Measurements from ENCODE around the gene TMEM242.

TMEM242 gene

GRCh38 chr6:157268835-157269234 is 54.5 kb downstream of the TMEM242 start:
- no peak for DNase-seq

- no peak for DNase-seq
Observed at GRCh38 chr6:157268396-157268795, 54.9 kb downstream of the TMEM242 start.

DNA sequence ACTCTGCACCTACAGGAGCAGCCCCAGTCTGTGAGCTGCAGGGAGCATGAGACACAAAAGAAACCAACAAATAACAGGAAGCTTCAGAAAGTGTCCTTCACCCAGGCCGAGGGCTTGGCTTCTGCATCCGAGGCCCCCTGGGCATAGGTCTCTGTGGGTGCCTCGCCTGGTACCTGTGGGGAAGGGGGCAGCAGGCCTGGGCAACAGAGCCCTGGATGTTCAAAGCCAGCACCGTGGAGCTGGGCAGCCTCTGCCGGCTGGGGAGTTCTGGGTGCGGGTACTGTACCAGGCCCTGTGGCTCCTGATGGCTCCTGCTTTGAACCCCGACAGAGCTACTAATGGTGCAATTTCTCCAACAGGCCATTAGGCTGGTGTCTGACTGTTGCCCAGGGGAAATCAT is 55.7 kb downstream of the TMEM242 start:
- DNase-seq: no peak

DNA sequence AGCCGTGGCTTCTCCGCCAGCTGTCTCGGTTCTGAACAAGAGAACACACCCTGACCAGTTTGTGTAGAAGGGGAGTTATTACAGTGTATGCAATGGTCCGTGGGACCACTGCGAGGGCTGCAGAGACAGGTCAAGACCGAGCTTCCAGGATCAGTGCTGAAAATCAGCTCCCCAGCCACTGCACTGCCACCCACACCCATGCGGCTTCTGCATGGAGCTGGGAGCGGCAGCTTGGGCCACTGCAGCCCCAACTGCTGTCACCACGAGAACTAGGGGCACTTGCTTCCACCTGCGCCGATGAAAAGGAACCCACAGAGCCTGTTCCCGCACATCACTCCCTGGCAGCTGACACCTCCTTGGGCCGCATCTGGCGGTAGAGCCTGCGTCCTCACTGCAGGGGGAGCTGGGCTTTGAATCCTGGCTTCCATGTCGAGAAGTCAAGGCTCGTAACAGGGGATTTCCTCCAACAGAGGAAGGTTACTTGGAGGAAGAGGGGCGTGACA is 56.2 kb downstream of the TMEM242 start:
- no peak for DNase-seq

DNA sequence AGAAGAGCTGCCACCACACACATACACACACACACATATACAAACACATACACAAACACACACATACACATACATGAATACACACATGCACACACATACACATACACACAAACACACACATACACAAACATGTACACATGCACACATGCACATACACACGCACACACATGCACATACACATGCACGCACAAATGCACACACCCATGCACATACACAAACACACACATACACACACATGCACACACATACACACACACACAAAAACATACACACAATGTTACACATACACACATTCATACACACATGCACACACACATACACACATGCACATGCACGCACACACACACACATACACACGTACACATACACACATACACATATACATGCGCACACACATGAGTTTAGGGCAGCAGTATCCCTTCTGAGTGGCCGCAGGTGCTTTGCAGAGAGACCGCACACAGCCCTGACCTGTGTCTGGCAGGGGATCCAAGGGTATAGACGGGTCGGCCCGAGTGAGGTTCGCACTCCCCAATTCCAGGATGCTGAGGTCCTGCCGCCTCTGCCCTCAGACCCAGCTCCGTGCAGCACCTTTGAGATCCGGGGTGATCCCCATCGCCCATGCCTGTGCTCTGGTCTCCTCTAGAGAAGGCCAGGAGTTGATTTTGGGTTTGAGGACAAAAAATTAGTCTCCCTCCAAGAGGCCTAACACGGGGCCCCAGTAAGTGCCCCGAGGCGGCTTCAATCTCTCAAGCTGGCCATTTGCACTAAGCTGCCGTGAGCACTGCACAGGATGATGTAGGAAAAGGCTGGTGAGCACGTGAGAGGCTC is 56.8 kb downstream of the TMEM242 start:
- no peak for DNase-seq

GRCh38 chr6:157265635-157266034 is 57.7 kb downstream of the TMEM242 start:
- DNase-seq: no peak

GRCh38 chr6:157265186-157265585 is 58.1 kb downstream of the TMEM242 start:
- no peak for DNase-seq

DNA sequence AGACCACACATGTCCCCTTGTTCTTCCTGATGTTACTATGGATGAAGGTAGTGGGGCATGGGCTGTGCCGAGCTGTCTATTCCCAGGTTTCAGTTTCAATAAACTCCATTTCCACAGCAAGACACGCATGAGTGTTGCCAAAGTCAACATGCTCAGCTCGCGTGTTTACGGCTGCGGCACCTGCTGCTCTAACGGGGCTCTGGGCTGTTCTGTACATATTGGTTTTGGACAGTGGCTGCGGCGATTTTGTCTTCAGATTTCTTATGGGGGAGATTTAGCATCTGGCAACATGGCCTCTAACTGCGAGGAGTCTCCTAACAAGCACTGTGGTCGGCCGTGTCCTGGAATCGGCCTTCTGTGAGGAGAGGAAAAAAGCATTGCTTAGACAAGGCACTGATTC is 58.6 kb downstream of the TMEM242 start:
- no peak for DNase-seq

GRCh38 chr6:157263881-157264397 is 59.4 kb downstream of the TMEM242 start:
- no peak for DNase-seq

- no peak for DNase-seq
Observed at GRCh38 chr6:157263146-157263545, 60.2 kb downstream of the TMEM242 start.

GRCh38 chr6:157261606-157262005 is 61.7 kb downstream of the TMEM242 start:
- no peak for DNase-seq

DNA sequence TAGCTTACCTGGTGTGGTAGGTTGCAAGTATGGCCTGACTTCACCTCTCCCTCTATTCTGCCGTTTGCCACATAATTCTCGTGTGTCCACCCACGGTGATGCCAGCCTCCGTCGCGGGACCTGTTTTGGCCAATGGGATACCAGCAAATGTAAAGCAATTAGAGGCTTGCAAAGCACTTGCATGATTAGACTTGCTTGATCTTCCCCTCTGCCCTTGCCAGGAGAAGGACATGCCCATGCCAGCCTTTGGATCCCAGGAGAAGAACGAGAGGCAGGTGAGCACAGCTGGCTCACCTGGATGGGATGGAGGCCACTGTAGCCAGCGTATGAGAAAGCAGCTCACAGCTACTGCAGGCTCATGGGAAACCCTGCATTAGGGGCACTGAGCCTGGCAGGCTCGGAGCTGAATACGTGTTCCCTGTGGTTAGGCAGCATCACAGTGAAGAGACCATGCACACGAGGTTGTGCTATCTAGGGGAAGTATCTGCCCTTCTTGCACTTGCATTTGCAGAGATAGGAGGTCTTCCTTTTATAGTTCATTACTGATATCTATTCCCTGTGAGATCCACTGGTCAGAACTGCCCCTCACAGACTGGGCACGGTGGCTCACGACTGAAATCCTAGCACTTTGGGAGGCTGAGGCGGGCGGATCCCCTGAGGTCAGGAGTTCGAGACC is 62.4 kb downstream of the TMEM242 start:
- no peak for DNase-seq

GRCh38 chr6:157259443-157259842 is 63.9 kb downstream of the TMEM242 start:
- no peak for DNase-seq

DNA sequence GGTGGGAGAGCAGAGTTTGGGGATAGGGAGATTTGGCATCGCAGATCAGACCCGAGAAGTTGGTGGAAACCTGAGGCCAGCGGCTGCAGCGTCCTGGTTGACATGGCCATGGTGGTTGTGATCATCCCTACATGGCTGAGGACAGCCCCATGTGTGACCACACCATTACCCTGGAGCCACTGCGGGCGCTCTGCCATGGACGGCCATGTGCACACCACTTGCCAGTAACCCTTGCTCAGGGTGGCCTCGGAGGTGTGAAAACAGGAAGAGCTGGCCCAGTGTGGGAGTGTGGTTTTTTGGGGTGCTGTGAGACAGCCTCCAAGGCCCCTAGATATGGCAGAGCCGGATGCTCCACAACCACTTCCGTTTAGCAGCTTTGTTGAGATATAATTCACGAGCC is 64.4 kb downstream of the TMEM242 start:
- peak; percentile 33 to 53 for DNase-seq

DNA sequence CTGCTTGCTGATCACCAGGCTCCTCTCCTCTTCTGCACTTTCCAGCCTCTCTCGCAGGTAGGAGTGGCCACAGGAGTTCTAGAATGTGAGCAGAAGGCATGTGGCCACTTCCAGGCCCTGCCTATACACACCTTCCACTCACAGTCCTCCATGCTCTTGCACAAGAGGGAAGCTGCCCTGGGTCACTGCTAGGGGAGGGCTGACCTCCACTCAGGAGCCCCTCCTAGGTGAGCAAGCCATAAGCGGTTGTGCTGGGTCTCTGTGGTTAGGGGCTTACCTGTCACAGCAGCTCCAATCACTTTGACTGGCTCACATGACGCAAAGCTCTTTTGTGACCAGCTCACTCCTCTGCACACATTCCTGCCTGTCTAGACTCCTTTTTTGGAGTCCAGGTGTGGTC is 68.2 kb downstream of the TMEM242 start:
- no peak for DNase-seq

DNA sequence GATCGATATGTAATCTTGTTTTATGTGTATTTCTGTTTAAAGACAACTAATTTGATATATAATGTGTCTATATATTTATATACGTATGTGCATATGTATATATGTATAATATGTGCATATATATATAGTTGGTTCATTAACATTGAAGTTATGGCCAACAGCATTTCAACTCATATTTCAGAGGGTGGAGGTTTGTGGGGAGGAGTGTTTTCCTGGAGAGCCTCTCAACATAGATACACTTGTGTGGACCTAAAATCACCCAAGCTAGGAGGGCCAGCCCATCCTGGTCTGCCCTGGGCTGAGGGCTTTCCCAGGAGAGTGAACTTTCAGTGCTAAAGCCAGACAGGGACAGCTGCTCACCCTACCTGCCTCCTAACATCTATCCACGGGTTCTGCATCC is 68.8 kb downstream of the TMEM242 start:
- DNase-seq: no peak

- DNase-seq: peak in 1 of 2 donors; percentile 8
Observed at GRCh38 chr6:157253699-157254098, 69.6 kb downstream of the TMEM242 start.

DNA sequence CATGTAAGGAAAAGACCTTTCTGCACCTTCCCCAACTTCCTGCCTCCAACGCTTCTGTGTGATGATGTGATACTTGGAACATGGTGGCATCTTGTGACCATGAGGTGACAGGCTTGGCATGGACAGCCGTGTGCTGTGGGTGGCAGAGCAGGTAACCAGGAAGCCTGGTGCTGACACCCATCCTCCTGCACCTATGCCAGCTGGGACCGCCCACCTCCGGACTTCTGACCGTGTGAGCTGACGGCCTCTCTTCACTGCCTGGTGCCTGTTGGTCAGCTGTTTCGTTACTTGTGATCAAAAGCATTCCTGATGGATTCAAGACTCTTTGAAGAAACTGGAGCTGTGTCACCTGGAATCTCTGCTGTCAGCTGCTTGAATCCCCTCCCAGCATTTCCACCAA is 70.3 kb downstream of the TMEM242 start:
- no peak for DNase-seq

DNA sequence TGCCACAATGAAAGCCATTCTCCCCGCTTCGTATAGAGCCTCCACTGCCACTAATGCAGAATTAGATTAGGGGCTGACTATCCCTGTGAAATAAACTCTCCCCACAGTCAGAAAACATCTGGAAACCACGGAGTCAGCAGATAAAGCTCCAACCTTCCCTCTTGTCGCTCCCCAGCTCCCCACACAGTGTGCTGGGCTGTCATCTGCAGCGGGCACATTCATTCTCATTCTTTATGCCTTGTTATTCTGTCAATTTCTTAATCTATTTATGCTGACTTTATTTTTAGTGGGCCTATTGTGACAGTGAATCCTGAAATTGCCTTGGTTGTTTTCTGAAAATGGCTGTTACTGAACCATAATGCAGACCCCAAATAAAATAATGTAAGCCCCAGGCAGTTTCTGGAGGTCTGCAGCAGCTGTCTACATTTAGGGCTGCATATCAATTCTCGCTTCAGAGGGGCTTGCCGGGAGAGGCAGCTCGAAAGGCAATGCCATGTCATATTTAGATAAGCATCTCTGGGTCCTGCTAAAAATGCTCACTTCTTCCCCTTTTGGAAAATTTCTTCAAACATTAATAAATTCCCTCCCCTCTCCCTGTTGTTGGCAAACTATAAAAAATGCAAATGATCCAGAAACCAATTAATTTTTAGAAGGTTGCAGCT is 71.6 kb downstream of the TMEM242 start:
- no peak for DNase-seq

DNA sequence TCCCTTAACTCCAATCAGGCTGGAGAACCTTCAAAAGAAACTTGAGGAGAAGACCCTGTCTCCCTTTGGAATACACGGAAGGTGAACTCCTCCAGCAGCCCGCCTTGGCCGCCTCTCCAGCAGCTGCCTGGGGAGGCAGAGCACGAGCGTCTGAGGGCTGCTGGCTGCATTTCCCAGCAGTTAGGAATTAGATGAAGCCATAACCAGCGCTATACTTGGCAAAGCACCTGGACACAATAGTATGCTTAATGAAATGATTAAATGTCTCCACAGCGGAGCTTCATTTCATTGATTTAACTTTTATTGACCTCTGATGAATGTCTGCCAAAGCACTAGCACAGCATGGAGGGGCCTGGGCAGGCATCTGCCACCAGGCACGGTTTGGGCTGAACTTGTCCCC is 73.5 kb downstream of the TMEM242 start:
- DNase-seq: no peak

DNA sequence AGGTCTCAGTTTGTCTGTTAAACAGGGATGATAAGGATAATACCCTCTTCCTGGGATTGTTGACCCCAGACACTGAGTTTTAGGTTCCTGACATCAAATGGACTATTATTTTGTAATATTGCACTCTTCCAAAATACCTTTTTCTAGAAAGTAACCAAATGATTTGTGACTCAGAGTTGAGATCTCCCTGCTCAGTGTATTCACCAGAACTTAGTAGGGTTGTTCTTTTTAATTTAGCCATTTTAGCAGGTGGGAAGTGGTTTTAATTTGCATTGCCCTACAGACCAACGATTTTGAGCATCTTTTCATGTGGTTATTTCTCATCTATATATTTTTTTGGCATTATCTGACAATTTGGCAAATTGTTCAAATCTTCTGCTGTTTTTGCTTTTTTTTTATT is 75.1 kb downstream of the TMEM242 start:
- no peak for DNase-seq

DNA sequence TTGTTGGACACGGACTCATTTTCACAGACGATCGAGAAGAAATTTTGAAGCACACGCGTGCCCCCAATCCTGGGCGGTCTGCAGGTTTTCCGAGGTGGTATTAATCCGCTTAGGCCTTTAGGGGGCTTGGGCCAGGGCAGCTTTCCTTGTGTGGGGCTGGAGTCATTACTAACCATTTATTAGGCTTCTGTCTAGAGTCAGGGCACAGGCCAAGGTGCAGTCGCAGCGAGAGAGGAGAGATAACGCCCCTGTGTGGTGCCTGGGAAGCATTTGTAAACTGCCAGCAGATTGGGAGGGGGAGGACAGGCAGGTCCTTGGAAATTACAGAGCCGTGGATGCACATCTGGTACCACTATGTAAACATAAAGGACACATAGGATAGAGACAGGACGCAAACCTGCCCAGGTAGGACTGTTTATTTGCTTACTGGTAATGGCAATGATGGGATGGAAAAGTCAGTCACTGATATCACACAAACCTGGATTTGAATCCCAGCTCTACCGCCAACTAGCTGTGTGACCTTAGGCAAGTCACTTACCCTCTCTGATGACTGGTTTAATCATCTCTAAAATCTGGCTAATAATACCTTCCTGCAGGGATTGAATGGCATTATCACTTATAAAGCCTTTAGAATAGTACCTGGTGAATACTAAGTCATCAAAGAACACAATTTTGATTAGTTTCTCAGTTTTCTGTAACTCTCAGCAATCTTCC is 76.4 kb downstream of the TMEM242 start:
- DNase-seq: no peak
